ENCODE results near the gene ACP4.
"Not testable (repeated sequence)": the region's sequence is repeated elsewhere in the genome, so short reads cannot be mapped to it uniquely, and the experiment has no call there.

The ACP4 gene

GRCh38 chr19:50767263-50767662 lies 23.0 kb upstream of the ACP4 start:
- not testable (repeated sequence) for H3K36me3 Mint-ChIP-seq; H3K4me3 Mint-ChIP-seq; H3K4me1 Mint-ChIP-seq; DNase-seq (ENCODE audit: low spot score in 2 of 2); ATAC-seq; H3K9me3 Mint-ChIP-seq; H3K27ac Mint-ChIP-seq

- ATAC-seq (no peak), DNase-seq (ENCODE audit: low spot score in 2 of 2) (no peak)
- Mint-ChIP-seq H3K4me1 (no peaks in the 10 kb centered on the region), H3K4me3 (no peak overlapping the region), H3K36me3 (no peaks in the 10 kb centered on the region), H3K9me3 (no peaks in the 10 kb centered on the region), H3K27ac (no peak overlapping the region)
Observed at GRCh38 chr19:50768277-50768676, 21.9 kb upstream of the ACP4 start.

GRCh38 chr19:50770164-50770563 lies 20.1 kb upstream of the ACP4 start, which contains the start of gene GPR32:
TSS of gene GPR32 (plus strand) at chr19:50770464. CDS start at chr19:50770601, 137 bp downstream.
- H3K4me3 Mint-ChIP-seq; H3K4me1 Mint-ChIP-seq; DNase-seq (ENCODE audit: low spot score in 2 of 2); H3K9me3 Mint-ChIP-seq; H3K36me3 Mint-ChIP-seq; H3K27ac Mint-ChIP-seq; ATAC-seq: not testable (repeated sequence)

DNA sequence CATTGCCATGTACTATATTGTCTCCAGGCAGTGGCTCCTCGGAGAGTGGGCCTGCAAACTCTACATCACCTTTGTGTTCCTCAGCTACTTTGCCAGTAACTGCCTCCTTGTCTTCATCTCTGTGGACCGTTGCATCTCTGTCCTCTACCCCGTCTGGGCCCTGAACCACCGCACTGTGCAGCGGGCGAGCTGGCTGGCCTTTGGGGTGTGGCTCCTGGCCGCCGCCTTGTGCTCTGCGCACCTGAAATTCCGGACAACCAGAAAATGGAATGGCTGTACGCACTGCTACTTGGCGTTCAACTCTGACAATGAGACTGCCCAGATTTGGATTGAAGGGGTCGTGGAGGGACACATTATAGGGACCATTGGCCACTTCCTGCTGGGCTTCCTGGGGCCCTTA lies 19.3 kb upstream of the ACP4 start:
- ATAC-seq (no peak), DNase-seq (ENCODE audit: low spot score in 2 of 2) (no peak)
- Mint-ChIP-seq H3K4me1 (no peaks in the 10 kb centered on the region), H3K4me3 (no peak overlapping the region), H3K9me3 (no peaks in the 10 kb centered on the region), H3K36me3 (no peaks in the 10 kb centered on the region), H3K27ac (no peak overlapping the region)

GRCh38 chr19:50772476-50772875 lies 17.7 kb upstream of the ACP4 start:
- Mint-ChIP-seq H3K4me3 (no peak overlapping the region), H3K36me3 (no peaks in the 10 kb centered on the region), H3K27ac (no peak overlapping the region), H3K9me3 (no peaks in the 10 kb centered on the region), H3K4me1 (no peaks in the 10 kb centered on the region)
- ATAC-seq: no peak
- no peak for DNase-seq (ENCODE audit: low spot score in 2 of 2)

GRCh38 chr19:50772912-50773311 lies 17.3 kb upstream of the ACP4 start:
- H3K9me3 Mint-ChIP-seq; H3K4me3 Mint-ChIP-seq; H3K36me3 Mint-ChIP-seq; DNase-seq (ENCODE audit: low spot score in 2 of 2); ATAC-seq; H3K4me1 Mint-ChIP-seq; H3K27ac Mint-ChIP-seq: not testable (repeated sequence)

- not testable (repeated sequence) for ATAC-seq; H3K4me1 Mint-ChIP-seq; H3K27ac Mint-ChIP-seq; H3K36me3 Mint-ChIP-seq; H3K4me3 Mint-ChIP-seq; H3K9me3 Mint-ChIP-seq; DNase-seq (ENCODE audit: low spot score in 2 of 2)
Observed at GRCh38 chr19:50773454-50773853, 16.8 kb upstream of the ACP4 start.

DNA sequence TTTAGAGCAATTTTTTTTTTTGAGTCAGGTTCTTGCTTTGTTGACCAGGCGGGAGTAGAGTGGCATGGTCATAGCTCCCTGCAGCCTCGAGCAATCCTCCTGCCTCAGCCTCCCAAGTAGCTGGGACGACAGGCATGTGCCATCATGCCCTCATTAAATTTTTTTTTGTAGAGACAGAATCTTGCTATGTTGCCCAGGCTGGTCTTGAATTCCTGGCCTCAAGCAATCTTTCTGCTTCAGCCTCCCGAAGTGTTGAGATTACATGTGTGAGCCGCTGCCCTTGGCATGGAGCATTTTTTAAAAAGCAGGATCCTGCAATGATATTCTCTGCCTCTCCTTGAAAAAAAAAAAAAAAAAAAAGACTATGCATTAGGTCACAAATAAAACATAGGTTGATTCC lies 14.1 kb upstream of the ACP4 start:
- ATAC-seq (no peak), DNase-seq (ENCODE audit: low spot score in 2 of 2) (no peak)
- Mint-ChIP-seq H3K9me3 (no peaks in the 10 kb centered on the region), H3K27ac (no peak overlapping the region), H3K36me3 (no peaks in the 10 kb centered on the region), H3K4me1 (peaks cover 8% of the 10 kb centered on the region), H3K4me3 (no peak overlapping the region)

DNA sequence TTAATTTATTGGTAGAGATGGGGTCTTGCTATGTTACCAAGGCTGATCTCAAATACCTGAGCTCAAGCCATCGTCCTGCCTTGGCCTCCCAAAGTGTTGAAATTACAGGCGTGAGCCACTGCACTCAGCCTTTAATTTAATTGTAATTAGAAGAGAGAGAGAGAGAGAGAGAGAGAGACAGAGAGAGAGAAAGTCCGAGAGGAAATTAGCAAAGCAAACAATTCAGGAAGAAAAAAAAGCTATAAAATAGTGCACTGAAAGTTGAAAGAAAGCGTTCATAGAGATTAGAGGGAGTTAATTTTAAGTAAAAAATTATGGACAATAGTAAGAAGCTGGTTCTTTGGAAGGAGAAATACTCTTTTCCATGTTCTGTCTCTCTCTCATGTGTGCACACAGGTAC lies 13.0 kb upstream of the ACP4 start:
- H3K9me3 Mint-ChIP-seq: no peaks in the 10 kb centered on the region
- DNase-seq (ENCODE audit: low spot score in 2 of 2): no peak
- no peak overlapping the region for H3K27ac Mint-ChIP-seq
- no peak for ATAC-seq
- H3K4me1 Mint-ChIP-seq: peaks cover 8% of the 10 kb centered on the region
- no peaks in the 10 kb centered on the region for H3K36me3 Mint-ChIP-seq
- H3K4me3 Mint-ChIP-seq: no peak overlapping the region

GRCh38 chr19:50777830-50778303 lies 12.3 kb upstream of the ACP4 start:
- Mint-ChIP-seq H3K9me3 (no peaks in the 10 kb centered on the region), H3K4me3 (no peak overlapping the region), H3K36me3 (no peaks in the 10 kb centered on the region), H3K4me1 (peaks cover 8% of the 10 kb centered on the region), H3K27ac (no peak overlapping the region)
- DNase-seq (ENCODE audit: low spot score in 2 of 2) (no peak), ATAC-seq (no peak)

DNA sequence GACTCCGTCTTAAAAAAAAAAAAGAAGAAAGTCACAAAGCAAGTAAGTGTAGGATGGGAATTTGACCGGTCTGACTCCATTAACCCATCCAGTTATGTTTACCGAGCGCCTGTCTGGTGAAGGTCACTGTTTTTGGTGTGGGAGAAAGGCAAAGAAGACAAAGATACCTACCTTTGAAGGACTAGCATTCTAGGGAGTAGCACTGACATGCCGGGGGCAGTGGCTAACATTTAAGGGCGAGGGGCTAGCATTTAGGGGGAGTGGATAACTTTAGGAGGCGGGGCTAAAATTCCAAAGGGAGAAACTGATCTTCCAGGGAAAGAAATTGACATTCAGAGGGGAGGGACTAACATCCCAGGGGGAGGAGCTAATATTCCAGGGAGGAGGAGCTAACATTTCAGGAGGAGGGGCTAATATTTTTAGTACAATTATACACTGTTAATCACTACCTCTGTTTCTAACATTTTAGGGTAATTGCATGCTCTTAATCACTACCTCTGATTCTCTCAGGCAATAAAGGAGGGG lies 11.2 kb upstream of the ACP4 start:
- ATAC-seq (no peak), DNase-seq (ENCODE audit: low spot score in 2 of 2) (no peak)
- no peak overlapping the region for H3K4me3 Mint-ChIP-seq
- no peaks in the 10 kb centered on the region for H3K36me3 Mint-ChIP-seq
- no peak overlapping the region for H3K27ac Mint-ChIP-seq
- H3K4me1 Mint-ChIP-seq: peaks cover 8% of the 10 kb centered on the region
- no peaks in the 10 kb centered on the region for H3K9me3 Mint-ChIP-seq

- H3K4me3 Mint-ChIP-seq: no peak overlapping the region
- H3K4me1 Mint-ChIP-seq: peaks cover 8% of the 10 kb centered on the region
- no peak overlapping the region for H3K27ac Mint-ChIP-seq
- no peak for ATAC-seq
- no peaks in the 10 kb centered on the region for H3K36me3 Mint-ChIP-seq
- DNase-seq (ENCODE audit: low spot score in 2 of 2): no peak
- no peaks in the 10 kb centered on the region for H3K9me3 Mint-ChIP-seq
Observed at GRCh38 chr19:50779504-50780457, 10.4 kb upstream of the ACP4 start.

DNA sequence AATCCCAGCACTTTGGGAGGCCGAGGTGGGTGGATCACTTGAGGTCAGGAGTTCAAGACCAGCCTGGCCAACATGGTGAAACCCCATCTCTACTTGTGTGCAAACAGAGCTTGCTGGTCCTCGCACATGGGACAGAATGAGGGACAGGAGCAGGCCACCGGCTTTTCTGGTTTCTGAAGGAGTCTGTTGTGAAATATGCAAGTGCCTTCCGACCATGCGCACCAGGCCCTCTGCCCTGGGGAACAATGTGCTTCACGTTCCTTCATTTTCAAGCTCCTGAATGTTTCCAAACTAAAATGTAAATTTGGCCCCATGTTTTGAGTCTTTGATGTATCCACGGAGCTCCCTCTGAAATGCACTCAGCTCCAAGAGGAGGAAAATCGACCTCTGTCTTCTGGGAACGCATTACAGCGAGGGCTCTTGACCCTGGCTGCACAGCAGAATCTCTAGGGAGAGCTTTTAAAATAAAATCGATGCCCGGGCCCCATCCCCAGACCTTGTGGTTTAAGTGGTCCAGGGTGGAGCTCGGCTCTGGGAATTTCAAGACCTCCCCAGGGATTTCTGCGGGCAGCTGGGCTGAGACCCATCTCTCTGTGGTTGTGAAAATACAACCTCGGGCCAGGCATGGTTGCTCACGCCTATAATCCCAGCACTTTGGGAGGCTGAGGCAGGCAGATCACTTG lies 9.3 kb upstream of the ACP4 start:
- Mint-ChIP-seq H3K27ac (no peak overlapping the region), H3K9me3 (no peaks in the 10 kb centered on the region), H3K4me3 (no peak overlapping the region), H3K4me1 (peaks cover 8% of the 10 kb centered on the region), H3K36me3 (no peaks in the 10 kb centered on the region)
- DNase-seq (ENCODE audit: low spot score in 2 of 2): no peak
- no peak for ATAC-seq

GRCh38 chr19:50783848-50784152 lies 6.4 kb upstream of the ACP4 start:
- H3K36me3 Mint-ChIP-seq; DNase-seq (ENCODE audit: low spot score in 2 of 2); ATAC-seq; H3K4me1 Mint-ChIP-seq; H3K27ac Mint-ChIP-seq; H3K9me3 Mint-ChIP-seq; H3K4me3 Mint-ChIP-seq: not testable (repeated sequence)

GRCh38 chr19:50784710-50785109 lies 5.5 kb upstream of the ACP4 start:
- no peaks in the 10 kb centered on the region for H3K36me3 Mint-ChIP-seq
- H3K4me3 Mint-ChIP-seq: no peak overlapping the region
- H3K9me3 Mint-ChIP-seq: no peaks in the 10 kb centered on the region
- ATAC-seq (no peak), DNase-seq (ENCODE audit: low spot score in 2 of 2) (no peak)
- H3K27ac Mint-ChIP-seq: no peak overlapping the region
- H3K4me1 Mint-ChIP-seq: no peaks in the 10 kb centered on the region

DNA sequence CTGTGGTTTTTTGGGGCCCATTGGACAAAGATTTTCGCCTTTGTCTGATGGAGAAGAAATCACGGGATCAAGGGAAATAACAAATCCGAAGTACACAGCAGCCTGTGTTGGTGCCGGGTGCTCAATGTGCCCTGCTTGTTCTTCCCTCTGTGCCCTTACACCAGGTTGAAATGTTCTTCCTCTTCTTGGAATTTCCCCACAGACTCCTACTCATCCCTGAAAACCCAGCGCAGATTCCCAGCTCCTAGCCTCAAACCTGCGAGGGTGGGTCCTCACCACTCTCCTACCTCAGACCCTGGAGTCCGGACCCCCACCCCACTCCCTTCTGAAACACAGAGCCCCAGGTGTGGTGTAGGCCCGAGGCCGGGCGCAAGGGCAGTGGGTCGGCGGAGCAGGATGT lies 4.9 kb upstream of the ACP4 start:
- Mint-ChIP-seq H3K27ac (no peak overlapping the region), H3K36me3 (no peaks in the 10 kb centered on the region), H3K4me1 (no peaks in the 10 kb centered on the region), H3K9me3 (no peaks in the 10 kb centered on the region), H3K4me3 (no peak overlapping the region)
- ATAC-seq (no peak), DNase-seq (ENCODE audit: low spot score in 2 of 2) (no peak)
